GM06990 (cell line): ENCODE measurements around the gene CCDC182.

Experiments
- DNase-seq: peaks from one replicate; pipeline ENCODE4 v3.0.0-alpha.2; 2011; ENCODE audit not compliant: insufficient read length; ENCODE audit errors: extremely low read depth
- H3K27me3 ChIP-seq: replicated peaks from 2 replicates; pipeline ENCODE4 v1.6.0; 2011; ENCODE audit warnings: low read length; ENCODE audit not compliant: control insufficient read depth, insufficient read depth
- H3K36me3 ChIP-seq: 2 replicates; pipeline ENCODE4 v1.5.1; 2011; ENCODE audit warnings: low read length; ENCODE audit not compliant: control insufficient read depth, insufficient read depth
- H3K4me3 ChIP-seq: replicated peaks from 2 replicates; pipeline ENCODE4 v1.5.1; 2011; ENCODE audit warnings: low read depth, mild to moderate bottlenecking, control low read depth, low read length
- TF ChIP-seq, protein P1 (sequence below): IDR thresholded peaks from 2 replicates; pipeline ENCODE4 v1.5.1; 2011; ENCODE audit warnings: low read length, control low read depth, mild to moderate bottlenecking, inconsistent platforms; ENCODE audit not compliant: insufficient read depth, poor library complexity, severe bottlenecking

The CCDC182 gene

DNA sequence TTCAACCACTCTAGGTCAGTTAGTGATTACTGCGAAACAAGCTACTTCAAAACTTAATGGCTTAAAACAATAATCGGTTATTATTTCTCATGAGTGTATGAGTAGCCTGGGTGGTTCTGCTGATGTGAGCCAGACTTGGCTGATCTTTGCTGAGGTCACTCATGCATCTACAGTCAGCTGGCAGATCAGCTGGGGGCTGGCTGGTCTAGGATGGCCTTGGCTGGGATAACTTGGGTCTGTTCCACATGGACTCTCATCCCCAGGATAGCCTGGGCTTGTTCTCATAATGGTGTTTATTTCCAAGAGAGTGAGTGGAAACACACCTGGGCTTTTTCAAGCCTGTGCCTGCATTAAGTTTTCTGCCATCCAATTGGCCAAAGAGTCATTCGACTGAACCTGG lies 13.0 kb downstream of the CCDC182 start:
- DNase-seq = no peak
- TF ChIP-seq, protein P1, sequence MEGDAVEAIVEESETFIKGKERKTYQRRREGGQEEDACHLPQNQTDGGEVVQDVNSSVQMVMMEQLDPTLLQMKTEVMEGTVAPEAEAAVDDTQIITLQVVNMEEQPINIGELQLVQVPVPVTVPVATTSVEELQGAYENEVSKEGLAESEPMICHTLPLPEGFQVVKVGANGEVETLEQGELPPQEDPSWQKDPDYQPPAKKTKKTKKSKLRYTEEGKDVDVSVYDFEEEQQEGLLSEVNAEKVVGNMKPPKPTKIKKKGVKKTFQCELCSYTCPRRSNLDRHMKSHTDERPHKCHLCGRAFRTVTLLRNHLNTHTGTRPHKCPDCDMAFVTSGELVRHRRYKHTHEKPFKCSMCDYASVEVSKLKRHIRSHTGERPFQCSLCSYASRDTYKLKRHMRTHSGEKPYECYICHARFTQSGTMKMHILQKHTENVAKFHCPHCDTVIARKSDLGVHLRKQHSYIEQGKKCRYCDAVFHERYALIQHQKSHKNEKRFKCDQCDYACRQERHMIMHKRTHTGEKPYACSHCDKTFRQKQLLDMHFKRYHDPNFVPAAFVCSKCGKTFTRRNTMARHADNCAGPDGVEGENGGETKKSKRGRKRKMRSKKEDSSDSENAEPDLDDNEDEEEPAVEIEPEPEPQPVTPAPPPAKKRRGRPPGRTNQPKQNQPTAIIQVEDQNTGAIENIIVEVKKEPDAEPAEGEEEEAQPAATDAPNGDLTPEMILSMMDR = no peak

GRCh38 chr17:57730026-57730701 lies 14.9 kb downstream of the CCDC182 start:
- no peaks in the 10 kb centered on the region; the same call in 1 of the 2 replicates for H3K27me3 ChIP-seq
- no peaks in the 10 kb centered on the region for H3K36me3 ChIP-seq
- DNase-seq = no peak
- H3K4me3 ChIP-seq = no peak overlapping the region
- TF ChIP-seq, protein P1 = no peak

More for the DNA sequence above, 13.0 kb downstream of the CCDC182 start:
- H3K4me3 ChIP-seq = no peak overlapping the region
- no peaks in the 10 kb centered on the region for H3K27me3 ChIP-seq
- H3K36me3 ChIP-seq = no peaks in the 10 kb centered on the region

DNA sequence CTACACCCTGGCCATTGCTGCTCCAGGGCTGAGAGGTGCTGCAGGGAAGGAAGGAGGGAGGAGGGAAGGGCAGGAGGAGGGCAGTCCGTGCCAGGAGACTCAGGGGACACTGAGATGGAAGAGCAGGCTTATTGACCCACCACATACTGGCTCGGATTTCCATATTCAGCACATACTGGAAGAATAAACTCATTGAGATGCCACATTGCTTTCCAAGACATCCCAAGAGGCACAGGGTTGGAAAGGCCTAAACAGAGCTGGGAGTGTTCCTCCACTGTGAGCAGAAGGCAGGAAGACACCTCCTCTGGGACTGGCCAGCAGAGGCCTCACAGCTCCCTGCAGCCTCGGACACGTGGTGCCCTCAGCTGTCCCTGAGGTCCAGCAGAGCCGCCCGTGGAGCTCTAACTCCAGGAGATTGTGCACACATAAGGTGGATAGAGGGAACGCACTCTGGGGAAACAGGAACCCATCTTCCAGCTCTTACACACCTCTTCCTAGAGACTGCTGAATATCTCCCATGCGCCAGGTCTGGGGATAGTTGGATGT lies 17.4 kb downstream of the CCDC182 start:
- no peak for DNase-seq
- H3K36me3 ChIP-seq = no peaks in the 10 kb centered on the region
- TF ChIP-seq, protein P1 = no peak
- no peaks in the 10 kb centered on the region; the same call in 1 of the 2 replicates for H3K27me3 ChIP-seq
- H3K4me3 ChIP-seq = no peak overlapping the region

GRCh38 chr17:57726838-57727237 lies 18.3 kb downstream of the CCDC182 start:
- H3K36me3 ChIP-seq = no peaks in the 10 kb centered on the region
- no peak for DNase-seq
- TF ChIP-seq, protein P1 = no peak
- H3K27me3 ChIP-seq = no peaks in the 10 kb centered on the region; the same call in 1 of the 2 replicates
- no peak overlapping the region for H3K4me3 ChIP-seq

DNA sequence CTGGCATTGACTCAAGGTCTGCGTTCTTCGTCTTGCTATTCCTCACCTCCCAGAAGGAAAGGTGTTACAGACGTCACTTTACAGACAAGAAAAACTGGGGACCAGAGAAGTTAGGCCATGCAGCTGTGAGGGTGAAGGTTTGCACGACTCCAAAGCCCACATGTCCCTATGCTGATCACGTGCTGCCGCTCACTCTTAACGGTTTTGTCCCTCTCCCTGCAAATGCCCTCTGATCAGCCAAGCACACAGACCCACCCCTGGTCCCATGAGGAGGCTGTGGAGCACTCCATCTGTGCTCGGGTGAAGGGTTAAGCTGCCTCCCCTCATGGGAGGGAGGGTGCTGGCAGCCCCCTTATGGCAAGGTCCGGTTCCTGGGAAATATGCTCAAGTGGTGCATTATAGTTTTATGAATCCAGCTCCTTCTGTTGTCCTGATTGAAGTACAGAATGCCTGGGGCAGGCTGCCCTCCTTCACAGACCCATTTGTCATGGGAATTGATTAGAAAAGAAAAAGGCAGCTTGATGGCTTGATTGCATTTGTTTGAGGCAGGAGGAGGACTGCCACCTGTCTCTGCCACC lies 18.8 kb downstream of the CCDC182 start:
- H3K36me3 ChIP-seq = no peaks in the 10 kb centered on the region
- no peak overlapping the region for H3K4me3 ChIP-seq
- no peaks in the 10 kb centered on the region; the same call in 1 of the 2 replicates for H3K27me3 ChIP-seq
- no peak for DNase-seq
- TF ChIP-seq, protein P1 = no peak
